Osteocyte (in vitro differentiated cells): Measurements from ENCODE around the gene NIPSNAP2. TPM values are rescaled to one million over a fixed set of nuclear protein-coding genes. Genes with fewer than 3 reads are reported as not detected.
"Not testable (repeated sequence)": the region's sequence is repeated elsewhere in the genome, so short reads cannot be mapped to it uniquely, and the experiment has no call there.

ENCODE experiments used
- DNase-seq: peaks from one replicate; pipeline ENCODE4 v3.0.0; 2021; ENCODE audit warnings: mixed read lengths; ENCODE audit not compliant: unreplicated experiment; ENCODE audit errors: extremely low spot score
- H3K27ac Mint-ChIP-seq: one replicate; pipeline ENCODE4 v1.8.0; 2021; ENCODE audit warnings: mild to moderate bottlenecking, mixed read lengths; ENCODE audit not compliant: unreplicated experiment
- H3K27me3 Mint-ChIP-seq: one replicate; pipeline ENCODE4 v1.8.0; 2021; ENCODE audit warnings: mixed read lengths; ENCODE audit not compliant: unreplicated experiment
- H3K36me3 Mint-ChIP-seq: one replicate; pipeline ENCODE4 v1.8.0; 2021; ENCODE audit warnings: mixed read lengths; ENCODE audit not compliant: unreplicated experiment
- H3K4me1 Mint-ChIP-seq: one replicate; pipeline ENCODE4 v1.8.0; 2021; ENCODE audit warnings: mixed read lengths; ENCODE audit not compliant: unreplicated experiment
- H3K4me3 Mint-ChIP-seq: one replicate; pipeline ENCODE4 v1.8.0; 2021; ENCODE audit warnings: mild to moderate bottlenecking, moderate library complexity, mixed read lengths; ENCODE audit not compliant: unreplicated experiment
- H3K9me3 Mint-ChIP-seq: one replicate; pipeline ENCODE4 v1.8.0; 2021; ENCODE audit warnings: mixed read lengths; ENCODE audit not compliant: unreplicated experiment
- total RNA-seq: library from RNA; stranded (reverse); gene quantifications from 2 replicates; pipeline ENCODE4 v1.2.1, GENCODE V29; 2021
- TF ChIP-seq, protein P1 (sequence below): fragments of 200-600 bp; sonication (generic); IDR thresholded peaks from 2 replicates; pipeline ENCODE4 v1.5.0; 2021; ENCODE audit warnings: antibody characterized with exemption, mild to moderate bottlenecking, moderate library complexity

Gene NIPSNAP2
- total RNA-seq, 1 donor from 2014 or later, result 52.9 TPM

DNA sequence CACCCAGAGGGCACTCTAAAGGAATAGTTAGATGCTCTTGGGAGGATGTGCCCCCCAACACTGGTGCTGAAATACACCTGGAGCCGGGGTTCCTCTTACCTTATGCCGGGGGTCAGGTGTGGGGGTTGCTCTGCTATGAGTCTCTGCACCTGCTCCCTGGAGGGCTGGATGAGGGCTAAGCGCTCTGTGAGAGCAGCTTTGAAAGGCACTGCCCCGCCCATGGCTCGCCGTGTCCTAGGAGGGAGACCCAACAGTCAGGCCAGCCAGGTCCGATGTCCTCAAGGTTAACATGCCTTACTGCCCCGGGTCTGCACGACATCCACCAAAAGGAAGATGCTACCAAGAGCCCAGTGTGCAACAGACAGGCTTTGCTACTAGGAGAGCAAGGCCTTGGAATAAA lies 55.1 kb downstream of the NIPSNAP2 start:
- Mint-ChIP-seq H3K27me3 (no peaks in the 10 kb centered on the region), H3K9me3 (no peaks in the 10 kb centered on the region), H3K4me1 (no peaks in the 10 kb centered on the region), H3K27ac (no peak overlapping the region), H3K4me3 (no peak overlapping the region), H3K36me3 (peaks cover 14% of the 10 kb centered on the region)
- no peak for DNase-seq
- TF ChIP-seq, protein P1, sequence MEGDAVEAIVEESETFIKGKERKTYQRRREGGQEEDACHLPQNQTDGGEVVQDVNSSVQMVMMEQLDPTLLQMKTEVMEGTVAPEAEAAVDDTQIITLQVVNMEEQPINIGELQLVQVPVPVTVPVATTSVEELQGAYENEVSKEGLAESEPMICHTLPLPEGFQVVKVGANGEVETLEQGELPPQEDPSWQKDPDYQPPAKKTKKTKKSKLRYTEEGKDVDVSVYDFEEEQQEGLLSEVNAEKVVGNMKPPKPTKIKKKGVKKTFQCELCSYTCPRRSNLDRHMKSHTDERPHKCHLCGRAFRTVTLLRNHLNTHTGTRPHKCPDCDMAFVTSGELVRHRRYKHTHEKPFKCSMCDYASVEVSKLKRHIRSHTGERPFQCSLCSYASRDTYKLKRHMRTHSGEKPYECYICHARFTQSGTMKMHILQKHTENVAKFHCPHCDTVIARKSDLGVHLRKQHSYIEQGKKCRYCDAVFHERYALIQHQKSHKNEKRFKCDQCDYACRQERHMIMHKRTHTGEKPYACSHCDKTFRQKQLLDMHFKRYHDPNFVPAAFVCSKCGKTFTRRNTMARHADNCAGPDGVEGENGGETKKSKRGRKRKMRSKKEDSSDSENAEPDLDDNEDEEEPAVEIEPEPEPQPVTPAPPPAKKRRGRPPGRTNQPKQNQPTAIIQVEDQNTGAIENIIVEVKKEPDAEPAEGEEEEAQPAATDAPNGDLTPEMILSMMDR, result no peak

DNA sequence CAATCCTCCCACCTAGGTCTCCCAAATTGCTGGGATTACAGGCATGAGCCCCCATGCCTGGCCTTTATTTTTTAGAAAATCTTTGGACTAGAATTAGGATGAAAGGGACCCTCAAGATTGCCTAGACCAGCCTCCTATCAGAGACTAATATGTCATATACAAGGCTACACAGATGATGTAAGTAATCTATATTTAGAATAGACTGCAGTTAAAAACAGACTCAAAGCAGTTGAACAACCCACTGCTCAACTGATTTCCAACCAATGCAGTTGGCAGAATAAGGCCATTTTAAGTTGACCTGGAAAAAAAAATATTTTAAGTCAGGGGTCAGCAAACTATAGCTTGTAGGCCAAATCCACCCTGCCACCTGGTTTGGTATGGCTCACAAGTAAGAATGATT lies 59.1 kb downstream of the NIPSNAP2 start:
- Mint-ChIP-seq H3K4me3 (no peak overlapping the region), H3K27me3 (no peaks in the 10 kb centered on the region), H3K36me3 (peaks cover 14% of the 10 kb centered on the region), H3K4me1 (no peaks in the 10 kb centered on the region), H3K27ac (no peak overlapping the region), H3K9me3 (no peaks in the 10 kb centered on the region)
- no peak for DNase-seq
- TF ChIP-seq, protein P1, result no peak

DNA sequence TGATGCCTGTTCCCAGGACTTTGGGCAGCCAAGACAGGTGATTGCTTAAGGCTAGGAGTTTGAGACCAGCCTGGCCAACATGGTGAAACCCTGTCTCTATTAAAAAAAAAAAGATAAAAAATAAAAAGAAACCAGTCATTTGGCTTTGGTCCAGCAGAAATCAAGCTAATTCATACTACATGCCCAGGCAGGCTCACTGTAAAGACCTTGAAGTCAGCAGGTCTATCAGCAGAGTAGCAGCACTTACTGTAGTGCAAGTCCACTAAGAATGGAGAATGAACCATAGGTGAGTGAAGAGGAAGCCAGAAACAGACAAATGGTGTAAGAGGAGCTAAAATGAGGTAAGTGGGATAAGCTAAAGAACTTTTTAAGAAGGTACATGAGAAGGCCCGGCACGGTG lies 62.2 kb downstream of the NIPSNAP2 start:
- H3K27me3 Mint-ChIP-seq, result no peaks in the 10 kb centered on the region
- no peak for DNase-seq
- no peak overlapping the region for H3K4me3 Mint-ChIP-seq
- H3K9me3 Mint-ChIP-seq, result no peaks in the 10 kb centered on the region
- H3K27ac Mint-ChIP-seq, result no peak overlapping the region
- H3K36me3 Mint-ChIP-seq, result peaks cover 16% of the 10 kb centered on the region
- peaks cover 2% of the 10 kb centered on the region for H3K4me1 Mint-ChIP-seq
- TF ChIP-seq, protein P1, result no peak

DNA sequence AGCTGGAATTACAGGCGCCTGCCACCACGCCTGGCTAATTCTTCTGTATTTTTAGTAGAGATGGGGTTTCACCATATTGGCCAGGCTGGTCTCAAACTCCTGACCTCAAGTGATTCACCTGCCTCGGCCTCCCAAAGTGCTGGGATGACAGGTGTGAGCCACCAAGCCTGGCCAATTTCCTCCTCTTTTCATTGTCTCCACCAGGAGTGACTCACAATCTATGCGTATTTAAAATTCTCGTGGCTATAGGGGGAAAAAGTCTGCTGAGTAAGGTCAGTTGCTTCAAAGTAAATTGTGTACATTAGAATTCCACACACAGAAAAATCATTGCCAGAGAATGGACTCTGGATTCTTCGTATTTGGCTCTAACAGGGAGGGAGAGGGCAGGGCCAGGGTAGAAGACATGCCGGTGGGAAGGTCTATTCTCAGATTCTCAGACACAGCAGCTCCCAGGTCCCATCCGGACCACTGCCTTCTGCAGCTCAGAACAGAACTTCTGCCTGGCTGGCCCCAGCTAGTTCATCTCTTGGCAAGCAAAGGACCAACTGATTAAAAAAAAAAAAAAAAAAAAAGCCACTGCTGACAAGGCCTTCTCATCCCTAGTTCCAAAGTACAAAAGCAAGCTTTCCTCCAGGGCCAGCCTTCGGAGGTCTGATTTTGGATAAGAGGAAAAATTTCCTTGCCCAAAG lies 64.7 kb downstream of the NIPSNAP2 start:
- Mint-ChIP-seq H3K27me3 (no peaks in the 10 kb centered on the region), H3K36me3 (peaks cover 16% of the 10 kb centered on the region), H3K9me3 (no peaks in the 10 kb centered on the region), H3K4me3 (no peak overlapping the region), H3K4me1 (peaks cover 19% of the 10 kb centered on the region), H3K27ac (no peak overlapping the region)
- TF ChIP-seq, protein P1, result no peak
- no peak for DNase-seq

DNA sequence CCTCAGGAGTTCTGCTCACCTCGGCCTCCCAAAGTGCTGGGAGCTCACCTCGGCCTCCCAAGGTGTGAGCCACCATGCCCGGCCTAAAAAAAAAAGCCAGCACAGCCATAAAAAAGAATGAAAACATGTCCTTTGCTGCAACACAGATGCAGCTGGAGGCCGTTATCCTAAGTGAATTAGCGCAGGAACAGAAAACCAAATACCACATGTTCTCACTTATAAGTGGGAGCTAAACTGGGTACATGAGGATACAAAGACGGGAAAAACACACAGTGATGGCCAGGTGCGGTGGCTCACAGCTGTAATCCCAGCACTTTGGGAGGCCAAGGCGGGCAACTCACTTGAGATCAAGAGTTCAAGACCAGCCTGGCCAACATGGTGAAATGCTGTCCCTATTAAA lies 66.0 kb downstream of the NIPSNAP2 start:
- H3K9me3 Mint-ChIP-seq, result no peaks in the 10 kb centered on the region
- H3K4me3 Mint-ChIP-seq, result no peak overlapping the region
- peaks cover 19% of the 10 kb centered on the region for H3K4me1 Mint-ChIP-seq
- no peak for DNase-seq
- TF ChIP-seq, protein P1, result no peak
- H3K27me3 Mint-ChIP-seq, result no peaks in the 10 kb centered on the region
- H3K36me3 Mint-ChIP-seq, result peaks cover 12% of the 10 kb centered on the region
- H3K27ac Mint-ChIP-seq, result no peak overlapping the region

DNA sequence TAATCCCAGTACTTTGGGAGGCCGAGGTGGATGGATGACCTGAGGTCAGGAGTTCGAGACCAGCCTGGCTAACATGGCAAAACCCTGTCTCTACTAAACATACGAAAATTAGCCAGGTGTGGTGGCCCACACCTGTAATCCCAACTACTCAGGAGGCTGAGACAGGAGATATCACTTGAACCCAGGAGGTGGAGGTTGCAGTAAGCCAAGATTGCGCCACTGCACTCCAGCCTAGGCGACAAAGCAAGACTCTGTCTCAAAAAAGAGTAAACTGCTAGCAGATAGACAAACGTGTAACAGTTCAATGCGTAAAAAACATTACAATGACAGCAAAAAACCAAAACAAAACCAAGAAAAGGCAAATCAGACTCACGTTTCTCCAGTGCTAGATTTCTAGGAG lies 67.2 kb downstream of the NIPSNAP2 start:
- not testable (repeated sequence) for H3K27ac Mint-ChIP-seq, H3K9me3 Mint-ChIP-seq, H3K4me3 Mint-ChIP-seq, H3K36me3 Mint-ChIP-seq, DNase-seq, H3K27me3 Mint-ChIP-seq
- peaks cover 19% of the 10 kb centered on the region for H3K4me1 Mint-ChIP-seq

DNA sequence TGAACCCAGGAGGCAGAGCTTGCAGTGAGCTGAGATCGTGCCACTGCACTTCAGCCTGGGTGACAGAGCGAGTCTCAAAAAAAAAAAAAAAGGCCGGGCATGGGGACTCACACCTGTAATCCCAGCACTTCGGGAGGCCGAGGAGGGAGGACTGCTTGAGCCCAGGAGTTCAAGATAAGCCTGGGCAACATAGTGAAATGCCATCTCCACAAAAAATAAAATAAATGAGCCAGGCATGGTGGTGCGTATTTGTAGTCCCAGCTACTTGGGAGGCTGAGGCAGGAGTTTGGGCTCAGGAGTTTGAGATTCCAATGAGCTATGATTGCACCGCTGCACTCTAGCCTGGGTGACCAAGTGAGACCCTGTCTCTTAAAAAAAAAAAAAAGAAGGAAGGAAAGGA lies 68.2 kb downstream of the NIPSNAP2 start:
- H3K36me3 Mint-ChIP-seq, H3K27me3 Mint-ChIP-seq, DNase-seq, H3K27ac Mint-ChIP-seq, H3K9me3 Mint-ChIP-seq: not testable (repeated sequence)
- Mint-ChIP-seq H3K4me1 (peaks cover 19% of the 10 kb centered on the region), H3K4me3 (peak overlapping the region; percentile 62)
